NCI-H345 treated with DMSO at 0.1 percent for 48 hours (cell line): ENCODE measurements around the gene EIF3D.
A peak's percentile ranks its signal among the peaks of the same experiment; 100 is the strongest.
"Not testable (repeated sequence)": the region's sequence is repeated elsewhere in the genome, so short reads cannot be mapped to it uniquely, and the experiment has no call there.

Experiments used
- DNase-seq: peaks from one replicate; lab custom pipeline; 2025; ENCODE audit not compliant: unreplicated experiment; lab: John Stamatoyannopoulos, UW

Gene EIF3D

DNA sequence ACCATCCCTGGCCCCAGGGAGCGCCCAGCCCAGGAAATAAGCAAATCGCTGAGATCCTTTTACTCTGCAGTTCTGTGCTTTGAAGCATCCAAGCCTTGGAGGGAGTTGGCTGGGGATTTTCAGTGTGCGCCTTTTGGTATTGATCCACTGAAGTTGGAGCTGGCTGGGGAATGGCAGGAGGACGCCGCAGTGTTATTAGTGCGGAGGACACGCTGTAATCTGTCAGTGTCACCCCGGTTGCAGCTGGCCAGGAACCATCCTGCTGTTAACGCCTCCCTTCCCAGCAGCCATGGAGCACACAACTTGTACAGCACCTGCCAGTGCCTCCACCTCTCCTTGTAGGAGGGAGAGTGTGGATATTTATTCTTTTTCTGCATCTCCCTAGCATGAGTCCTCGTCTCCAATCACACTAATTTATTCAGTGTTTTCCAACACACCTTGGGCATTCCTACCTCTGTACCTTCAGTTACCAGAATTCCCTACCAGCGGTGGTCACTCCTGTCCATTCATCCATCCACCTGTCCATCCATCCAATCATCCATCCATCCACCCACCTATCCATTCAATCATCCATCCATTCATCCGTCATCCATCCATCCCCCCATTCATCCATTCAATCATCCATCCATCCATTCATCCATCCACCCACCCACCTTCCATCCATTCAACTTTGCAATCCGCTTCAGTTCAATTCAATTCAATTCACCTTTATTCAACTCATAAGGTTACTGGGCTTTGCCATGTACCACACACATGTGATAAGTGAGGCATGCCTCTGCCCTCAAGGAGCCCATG is 21.9 kb upstream of the EIF3D start:
- no peak for DNase-seq

DNA sequence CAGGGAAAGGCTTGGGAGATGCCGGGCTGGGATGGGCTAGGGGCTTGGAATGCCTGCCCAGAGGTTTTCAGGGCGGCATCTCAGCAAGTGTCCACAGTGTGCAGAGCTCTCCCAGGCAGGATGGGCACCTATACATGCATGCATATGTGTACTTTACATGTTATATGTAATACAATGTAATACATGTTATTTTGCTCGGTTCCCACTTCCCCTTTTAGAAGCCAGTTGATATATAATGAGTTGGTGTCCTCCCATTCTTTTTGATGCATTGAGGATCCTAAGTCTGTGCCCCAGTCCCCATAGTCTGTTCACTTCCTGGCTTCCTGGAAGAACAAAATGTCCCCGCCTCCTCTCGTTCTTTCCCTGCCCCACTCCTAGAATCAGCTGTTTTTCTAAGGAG is 20.1 kb upstream of the EIF3D start:
- no peak for DNase-seq

DNA sequence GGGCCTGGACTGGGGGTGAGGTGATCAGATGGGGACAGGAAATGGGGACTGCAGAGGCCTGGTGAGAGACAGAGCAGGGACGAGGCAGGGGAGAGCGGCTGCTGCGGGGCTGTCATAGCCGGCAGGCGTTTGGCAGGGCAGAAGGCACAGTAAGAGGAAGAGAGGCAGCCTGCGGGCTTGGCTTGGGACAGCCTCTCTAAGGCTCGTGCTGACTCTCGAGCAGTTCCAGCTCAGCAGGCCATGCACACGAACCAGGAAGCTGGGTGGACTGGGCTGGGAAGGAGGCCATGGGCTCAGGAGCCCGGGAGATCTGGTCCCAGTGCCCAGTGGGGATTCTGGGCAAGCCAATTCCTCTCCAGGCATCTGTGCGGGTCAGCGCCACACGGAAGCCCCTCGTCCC is 19.6 kb upstream of the EIF3D start:
- DNase-seq, result no peak

DNA sequence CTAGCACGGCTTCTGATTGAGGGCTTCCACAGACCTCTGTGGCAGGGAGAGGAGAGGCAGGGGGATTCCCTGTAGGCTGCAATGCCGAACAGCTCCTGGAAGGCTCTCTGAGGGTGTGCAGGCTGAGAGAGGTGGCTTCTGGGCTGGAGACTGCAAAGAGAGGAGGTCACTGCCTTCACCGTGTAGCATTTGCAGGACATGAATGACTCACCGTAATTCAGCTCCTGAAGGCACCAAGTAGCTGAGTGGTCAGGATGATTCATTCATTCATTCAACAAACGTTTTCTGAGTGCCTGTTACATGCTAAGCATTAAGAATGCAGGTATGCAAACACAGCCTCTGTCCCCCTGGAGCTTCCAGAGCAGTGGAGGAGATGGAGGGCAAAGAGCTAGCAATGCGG is 18.0 kb upstream of the EIF3D start:
- DNase-seq, result no peak

DNA sequence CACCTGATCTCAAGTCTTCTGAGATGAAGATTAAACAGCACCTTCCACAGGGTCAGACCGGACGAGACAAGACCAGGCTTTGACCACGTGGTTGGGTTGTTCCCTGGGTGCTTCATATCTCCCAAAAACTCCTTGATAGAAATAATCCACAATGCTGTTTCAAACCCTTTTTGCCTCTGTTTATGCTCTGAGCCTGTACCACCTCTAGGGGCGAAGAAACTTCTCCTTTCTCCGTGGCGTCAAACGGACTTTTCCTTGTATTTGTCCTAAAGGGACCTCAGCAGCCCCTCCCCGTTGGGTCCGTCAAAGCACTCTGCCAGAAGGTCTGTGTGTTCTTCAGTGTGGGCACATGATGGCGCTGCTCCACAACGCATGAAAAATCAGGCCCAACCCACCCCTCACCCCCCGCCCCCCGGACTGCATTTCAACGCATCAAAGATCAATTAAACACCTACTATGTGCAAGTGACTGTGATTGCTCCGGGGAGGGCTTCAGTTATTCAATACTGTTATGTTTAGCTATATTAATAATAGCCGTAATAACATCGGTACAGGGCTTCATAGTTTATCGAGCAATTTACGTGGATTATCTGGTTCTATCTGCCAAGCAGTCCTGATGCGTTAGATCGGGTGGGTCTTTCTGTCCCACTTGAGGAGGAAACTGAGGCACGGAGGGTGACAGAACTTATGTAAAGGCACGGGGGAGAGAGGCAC is 17.3 kb upstream of the EIF3D start:
- DNase-seq, result peak; percentile 25

DNA sequence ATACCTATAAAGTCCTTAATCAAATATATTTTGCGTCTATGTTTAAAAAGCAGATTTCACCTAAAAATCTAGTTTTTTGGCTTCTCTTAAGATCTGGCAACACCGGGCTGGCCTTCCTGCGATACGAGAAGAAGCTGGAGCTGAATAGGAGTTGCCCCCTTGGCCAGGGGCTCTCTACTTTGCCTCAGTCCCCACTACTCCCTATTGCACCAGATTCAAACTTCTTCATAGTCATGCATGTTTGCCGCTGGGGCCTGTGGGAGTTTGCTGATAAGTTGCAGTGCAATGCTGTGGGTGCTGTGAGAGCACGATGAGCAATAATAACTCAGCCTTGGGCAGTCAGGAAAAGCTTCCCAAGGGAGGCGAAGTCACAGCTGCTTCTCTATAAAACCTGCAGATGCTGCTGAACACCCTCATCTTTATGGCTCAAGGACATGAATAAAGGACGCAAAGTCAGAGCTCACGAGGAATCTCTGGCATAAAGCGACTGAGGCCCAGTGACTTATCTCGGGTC is 15.2 kb upstream of the EIF3D start:
- no peak for DNase-seq

DNA sequence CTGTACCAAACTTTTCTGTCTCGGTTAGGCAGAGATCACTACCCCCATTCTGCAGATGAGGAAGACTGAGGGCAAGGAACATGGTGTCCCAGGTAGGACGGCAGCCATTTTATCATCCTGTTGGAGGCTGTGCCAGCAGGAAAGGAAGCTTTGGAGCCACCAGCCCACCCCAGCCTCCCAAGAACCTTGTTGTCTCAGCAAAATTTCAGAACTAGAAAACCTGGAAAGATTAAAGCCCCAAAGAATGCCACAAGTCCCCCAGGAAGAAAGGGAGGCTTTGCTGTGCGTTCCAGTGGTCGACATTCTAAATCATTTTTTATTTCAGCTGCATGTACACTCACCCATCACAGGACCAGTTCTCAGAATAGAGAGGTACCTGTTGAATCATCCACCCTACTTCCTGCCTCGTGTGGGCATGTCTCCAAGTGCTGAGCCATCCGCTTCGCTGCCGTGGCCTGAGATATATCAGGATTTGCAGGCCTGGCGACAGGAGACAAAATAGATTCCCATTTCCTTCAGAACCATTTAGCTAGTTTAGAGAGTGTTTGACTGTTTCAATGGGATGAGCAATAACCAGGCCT is 13.0 kb upstream of the EIF3D start:
- no peak for DNase-seq

DNA sequence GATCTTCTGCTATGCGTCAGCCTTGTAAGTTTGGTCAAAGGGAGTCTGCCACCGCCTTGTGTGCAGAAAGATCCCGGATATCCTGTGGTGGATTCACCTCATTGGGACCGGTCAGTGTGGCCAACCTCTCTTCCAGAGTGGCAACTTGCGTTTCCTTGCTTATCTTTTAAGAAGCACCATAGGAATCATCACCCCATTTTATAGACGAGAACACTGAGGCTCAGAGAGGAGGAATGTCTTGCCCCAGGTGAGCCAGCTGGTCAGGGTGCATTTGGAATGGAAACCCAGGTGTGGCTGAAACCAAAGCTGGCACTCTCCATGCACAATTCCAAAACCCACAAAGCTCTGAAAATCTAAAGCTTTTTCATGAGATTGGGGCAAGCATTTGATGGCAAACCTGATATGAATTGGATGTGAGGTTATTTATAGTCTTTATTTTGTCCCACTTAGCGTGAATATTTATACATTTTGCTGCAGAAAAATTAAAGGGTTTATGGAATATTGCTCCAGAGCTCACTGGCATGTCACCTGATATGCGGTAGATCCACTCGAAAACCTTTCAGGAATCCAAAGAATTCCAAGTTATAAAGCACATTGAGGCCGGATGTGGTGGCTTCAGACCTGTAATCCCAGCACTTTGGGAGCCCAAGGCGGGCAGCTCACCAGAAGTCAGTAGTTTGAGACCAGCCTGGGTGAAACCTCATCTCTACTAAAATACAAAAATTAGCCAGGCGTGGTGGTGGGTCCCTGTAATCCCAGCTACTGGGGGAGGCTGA is 12.1 kb upstream of the EIF3D start:
- DNase-seq, result no peak

DNA sequence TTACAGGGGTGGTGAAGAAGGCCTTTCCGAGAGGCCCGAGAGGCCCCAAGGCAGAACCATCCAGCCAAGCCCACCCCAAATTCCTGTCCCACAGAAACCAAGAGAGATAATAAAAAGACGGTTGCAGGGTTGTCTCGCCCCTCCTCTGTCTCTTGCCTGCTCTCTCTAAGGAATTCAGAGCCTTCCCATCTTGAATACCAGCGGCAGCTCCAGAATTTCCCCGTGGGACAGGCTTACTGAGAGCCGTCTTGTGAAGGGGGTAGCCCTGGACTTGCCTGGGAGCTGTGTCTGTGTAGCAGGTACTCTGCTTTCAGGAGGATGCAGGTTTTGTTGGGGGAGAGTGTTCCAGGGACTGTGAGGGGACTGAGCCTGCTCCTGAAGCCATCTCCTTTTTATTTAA is 9.6 kb upstream of the EIF3D start:
- no peak for DNase-seq

DNA sequence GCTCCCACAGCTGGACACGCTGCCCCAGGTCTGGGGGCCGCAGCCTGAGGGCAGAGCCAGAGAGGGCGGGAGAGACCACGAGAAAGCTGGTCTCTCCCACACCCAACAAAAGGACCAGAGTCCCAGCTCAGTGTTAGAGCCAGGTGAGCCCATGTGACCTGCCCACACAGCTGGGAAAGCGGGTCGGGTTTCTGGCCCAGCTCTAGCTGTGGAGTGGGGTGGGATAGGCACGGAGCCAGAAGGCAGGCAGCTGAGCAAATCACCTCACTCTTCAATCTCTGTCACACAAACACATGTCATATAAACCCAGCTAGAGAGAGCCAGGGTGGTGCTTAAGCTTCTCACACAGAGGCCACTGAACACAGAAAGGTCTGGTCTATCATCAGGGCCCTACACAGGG is 7.8 kb upstream of the EIF3D start:
- peak; percentile 69 for DNase-seq

DNA sequence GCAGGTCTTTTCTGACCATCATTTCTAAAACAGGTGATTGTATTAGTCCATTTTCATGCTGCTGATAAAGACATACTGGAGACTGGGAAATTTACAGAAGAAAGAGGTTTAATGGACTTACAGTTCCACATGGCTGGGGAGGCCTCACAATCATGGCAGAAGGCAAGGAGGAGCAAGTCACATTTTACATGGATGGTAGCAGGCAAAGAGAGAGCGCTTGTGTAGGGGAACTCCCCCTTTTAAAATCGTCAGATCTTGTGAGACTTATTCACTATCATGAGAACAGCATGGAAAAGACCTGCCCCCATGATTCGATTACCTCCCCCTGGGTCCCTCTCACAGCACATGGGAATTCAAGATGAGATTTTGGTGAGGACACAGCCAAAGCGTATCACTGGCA is 4.4 kb upstream of the EIF3D start:
- not testable (repeated sequence) for DNase-seq

DNA sequence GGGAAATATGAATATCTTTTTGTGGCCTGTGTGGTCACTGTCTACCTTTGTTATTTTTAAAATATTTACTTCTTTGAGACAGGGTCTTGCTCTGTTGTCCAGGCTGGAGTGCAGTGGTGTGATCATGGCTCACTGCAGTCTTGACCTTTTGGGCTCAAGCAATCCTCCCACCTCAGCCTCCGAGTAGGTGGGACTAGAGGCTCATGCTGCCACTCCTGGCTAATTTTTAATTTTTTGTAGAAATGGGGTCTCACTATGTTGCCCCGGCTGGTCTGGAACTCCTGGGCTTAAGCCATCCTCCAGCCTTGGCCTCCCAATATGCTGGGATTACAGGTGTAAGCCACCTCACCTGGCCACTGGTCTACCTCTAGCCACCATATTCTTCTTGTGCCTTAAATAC is 3.5 kb upstream of the EIF3D start:
- DNase-seq, result no peak

DNA sequence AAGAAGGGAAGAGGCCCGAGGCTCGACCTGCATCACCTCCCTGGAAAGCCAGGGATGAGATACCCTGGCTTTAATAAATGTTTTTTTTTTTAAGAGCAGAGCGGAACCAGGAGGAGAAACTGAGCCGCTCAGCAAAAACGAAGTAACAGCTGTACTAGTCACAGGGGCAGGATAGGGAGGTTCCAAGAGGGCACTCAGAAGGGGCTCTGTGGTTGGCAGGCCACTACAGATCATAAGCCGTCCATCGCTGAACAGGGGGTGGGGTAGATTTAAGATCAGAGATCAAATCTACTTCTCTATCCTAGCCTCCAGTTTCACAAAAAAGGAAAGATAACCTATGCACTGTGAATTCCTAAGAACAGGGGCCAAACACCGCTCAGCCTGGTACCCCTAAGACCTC is 625 bp downstream of the EIF3D start:
- DNase-seq, result no peak

DNA sequence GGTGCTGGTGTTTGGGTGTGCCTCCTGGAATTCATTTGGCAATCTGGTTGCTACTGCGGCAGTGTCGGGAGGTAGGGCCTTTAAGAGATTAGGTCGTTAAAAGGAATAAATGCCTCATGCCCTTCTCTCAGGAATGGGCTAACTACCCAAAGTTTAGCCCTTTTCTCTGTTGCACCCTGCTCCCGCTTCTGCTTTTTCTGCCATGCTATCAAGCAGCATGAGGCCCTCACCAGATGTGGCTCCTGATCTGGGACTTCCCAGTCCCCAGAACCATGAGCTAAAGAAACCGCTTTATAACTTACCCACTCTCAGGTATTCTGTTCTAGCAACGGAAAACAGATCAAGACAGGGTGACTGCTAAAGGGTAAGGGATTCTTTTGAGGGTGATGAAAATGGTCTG is 6.3 kb downstream of the EIF3D start:
- DNase-seq, result no peak

DNA sequence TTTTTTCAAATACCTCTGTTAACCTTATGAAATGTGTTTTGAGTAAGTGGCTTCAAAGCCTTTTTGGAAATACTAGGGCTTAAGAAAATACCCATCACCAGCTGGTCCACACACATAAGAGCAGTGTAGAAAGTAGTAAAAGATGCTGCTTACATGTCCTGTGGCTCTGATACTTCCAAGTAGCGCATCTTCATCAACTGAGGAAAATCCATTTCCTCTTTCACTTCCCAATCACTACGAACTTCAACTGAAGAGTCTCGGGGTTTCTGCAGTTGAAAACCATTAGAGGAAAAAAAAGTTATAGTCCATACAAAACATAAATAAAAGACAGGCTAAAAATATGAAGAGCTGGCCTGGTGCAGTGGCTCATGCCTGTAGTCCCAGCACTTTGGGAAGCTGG is 8.5 kb downstream of the EIF3D start:
- DNase-seq, result no peak

DNA sequence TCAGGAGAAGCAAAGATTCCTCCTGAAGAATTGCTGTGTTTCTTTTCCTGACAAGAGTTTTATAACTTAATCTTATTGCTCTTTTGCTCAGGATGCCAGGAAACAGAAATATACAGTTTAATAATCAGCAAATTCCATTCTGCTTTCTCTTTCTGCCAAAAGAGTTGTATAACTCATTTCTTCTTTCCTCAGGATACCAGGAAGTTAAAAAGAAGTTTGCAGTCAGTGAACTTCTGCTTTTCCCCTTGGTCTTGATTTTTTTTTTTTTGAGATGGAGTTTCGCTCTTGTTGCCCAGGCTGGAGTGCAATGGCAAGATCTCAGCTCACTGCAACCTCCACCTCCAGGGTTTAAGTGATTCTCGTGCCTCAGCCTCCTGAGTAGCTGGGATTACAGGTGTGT is 9.1 kb downstream of the EIF3D start:
- not testable (repeated sequence) for DNase-seq

DNA sequence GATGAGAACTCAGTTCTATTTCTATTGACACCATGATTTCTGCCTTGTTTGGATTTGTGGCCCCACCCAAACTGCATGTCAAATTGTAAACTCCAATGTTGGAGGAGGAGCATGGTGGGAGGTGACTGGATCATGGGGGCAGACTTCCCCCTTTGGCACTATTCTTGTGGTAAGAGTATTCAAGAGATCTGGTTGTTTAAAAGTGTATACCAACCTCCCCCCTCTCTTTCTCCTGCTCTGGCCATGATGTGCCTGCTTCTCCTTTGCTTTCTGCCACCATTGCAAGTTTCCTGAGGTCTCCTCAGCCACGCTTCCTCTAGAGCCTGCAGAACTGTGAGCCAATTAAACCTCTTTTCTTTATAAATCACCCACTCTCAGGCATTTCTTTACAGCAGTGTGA is 14.2 kb downstream of the EIF3D start:
- DNase-seq, result no peak

DNA sequence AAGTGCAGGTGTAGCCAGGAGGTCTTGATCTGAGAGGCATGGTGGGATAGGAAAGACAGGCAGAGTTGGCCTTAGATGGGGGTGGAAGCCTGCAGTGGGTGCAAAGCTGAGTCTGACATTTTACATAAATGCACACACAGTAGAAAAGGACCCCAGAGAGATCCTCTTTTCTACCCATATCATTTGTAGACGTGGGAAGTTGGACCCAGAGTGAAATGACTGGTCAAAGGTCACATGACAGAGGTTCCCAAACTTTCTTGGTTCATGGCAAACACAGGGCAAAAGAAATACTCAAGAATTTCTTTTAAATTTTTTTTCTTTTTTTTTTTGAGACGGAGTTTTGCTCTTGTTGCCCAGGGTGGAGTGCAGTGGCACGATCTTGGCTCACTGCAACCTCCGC is 16.0 kb downstream of the EIF3D start:
- no peak for DNase-seq

DNA sequence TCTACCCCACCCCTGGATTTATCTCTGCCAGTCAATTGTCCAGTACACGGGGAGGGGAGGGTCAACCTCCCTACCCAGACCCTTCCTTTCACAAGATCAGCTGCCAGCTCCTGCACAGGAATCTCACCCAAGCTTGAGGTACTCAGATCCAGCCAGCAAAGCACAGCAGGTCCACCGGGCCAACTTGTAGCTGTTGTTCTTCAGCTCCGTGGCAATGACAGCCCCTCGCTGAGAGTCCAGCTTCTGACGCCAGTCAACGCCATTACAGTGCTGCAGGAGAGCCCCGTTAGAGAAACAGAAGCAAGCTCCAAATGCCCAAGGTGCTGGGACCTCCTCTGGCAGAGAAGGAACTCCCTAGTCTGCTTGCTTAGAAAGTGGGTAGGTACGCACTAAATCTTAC is 16.6 kb downstream of the EIF3D start:
- DNase-seq, result no peak

DNA sequence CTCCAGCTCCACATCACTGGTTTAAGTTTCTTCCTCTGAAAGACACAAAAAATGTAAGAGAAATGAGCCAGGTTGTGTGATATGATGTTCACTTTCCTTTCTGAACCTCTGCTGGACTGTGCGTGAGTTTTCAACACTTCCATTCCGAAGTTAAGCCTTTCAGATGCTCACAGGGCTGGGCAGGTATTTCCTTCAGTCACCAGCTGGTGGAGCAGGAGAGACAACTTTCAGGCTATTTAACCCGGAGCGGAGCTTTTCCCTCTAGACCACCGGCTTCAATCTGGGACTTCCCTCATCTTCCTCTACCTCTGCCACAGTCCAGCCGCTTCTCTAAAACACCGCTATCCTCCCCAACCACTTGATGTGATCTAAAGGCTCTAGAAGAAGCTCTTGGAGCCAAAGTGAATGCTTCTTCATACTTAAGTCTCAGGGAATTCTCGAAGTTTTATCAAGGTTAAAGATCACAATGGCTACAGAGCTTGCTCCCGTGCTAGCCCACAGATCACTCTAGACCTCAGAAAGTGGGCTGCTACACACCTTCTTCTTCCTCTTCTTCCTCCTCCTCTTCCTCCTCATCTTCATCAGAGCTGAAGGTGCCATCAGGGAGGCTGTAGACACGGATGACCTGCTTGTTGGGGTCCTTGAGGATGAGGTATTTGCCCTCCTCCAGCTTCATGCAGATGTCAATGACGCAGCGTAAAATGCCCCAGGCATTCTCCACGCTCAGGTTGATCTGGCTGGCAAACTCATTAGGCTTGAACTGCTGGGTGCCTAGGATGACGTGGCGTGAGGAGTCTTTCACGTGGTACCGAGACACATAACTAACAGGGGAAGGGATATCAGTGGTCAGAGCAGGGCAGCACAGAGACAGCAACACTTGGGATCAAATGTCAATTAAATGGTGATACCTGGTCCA is 17.7 kb downstream of the EIF3D start:
- no peak for DNase-seq
